22Rv1 (cell line): ENCODE data around the gene BBS7.

Source experiments
- ZFX ChIP-seq: fragments of 450-650 bp; IDR thresholded peaks from 2 replicates; pipeline ENCODE4 v1.6.1; 2017; ENCODE audit warnings: antibody characterized with exemption, borderline replicate concordance
- TF ChIP-seq, protein P1 (sequence below): fragments of 450-650 bp; IDR thresholded peaks from 2 replicates; pipeline ENCODE4 v1.5.1; 2017; ENCODE audit warnings: mild to moderate bottlenecking

DNA sequence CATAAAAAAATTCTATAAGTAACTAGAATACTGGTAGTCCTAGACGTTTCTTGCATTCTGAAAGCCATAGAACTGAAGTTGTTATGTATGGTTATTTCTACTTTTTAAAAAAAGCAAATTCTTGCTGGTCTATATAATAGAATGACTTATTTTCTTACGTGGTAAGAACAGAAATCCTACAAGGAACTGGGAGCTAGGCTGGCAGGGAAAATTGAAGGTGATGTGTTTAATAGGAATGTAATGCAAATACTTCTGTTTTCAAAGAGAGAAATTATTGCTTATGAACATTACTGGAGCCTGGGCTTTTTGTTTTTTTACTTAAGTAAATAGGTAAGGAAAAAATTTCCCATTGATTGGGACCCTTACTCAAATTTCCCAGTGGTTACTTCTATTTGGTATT lies 55.5 kb downstream of the BBS7 start:
- TF ChIP-seq, protein P1, sequence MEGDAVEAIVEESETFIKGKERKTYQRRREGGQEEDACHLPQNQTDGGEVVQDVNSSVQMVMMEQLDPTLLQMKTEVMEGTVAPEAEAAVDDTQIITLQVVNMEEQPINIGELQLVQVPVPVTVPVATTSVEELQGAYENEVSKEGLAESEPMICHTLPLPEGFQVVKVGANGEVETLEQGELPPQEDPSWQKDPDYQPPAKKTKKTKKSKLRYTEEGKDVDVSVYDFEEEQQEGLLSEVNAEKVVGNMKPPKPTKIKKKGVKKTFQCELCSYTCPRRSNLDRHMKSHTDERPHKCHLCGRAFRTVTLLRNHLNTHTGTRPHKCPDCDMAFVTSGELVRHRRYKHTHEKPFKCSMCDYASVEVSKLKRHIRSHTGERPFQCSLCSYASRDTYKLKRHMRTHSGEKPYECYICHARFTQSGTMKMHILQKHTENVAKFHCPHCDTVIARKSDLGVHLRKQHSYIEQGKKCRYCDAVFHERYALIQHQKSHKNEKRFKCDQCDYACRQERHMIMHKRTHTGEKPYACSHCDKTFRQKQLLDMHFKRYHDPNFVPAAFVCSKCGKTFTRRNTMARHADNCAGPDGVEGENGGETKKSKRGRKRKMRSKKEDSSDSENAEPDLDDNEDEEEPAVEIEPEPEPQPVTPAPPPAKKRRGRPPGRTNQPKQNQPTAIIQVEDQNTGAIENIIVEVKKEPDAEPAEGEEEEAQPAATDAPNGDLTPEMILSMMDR: no peak
- no peak for TF ChIP-seq ZFX
